Kidney (tissue), 14 donors: ENCODE results near the gene RSPO3. TPM values are rescaled to one million over a fixed set of nuclear protein-coding genes. Genes with fewer than 3 reads are reported as not detected.

ENCODE experiments used
- DNase-seq, 5 donors: peaks; one replicate each; pipeline ENCODE4 v3.0.0-alpha.2; 2013 to 2020
- FAIRE-seq: peaks from 2 replicates; lab custom pipeline; 2012; peaks lifted over from hg19 to GRCh38; lab: Jason Lieb, UNC
- H3K27ac ChIP-seq, 2 donors: one replicate each; pipeline ENCODE4 v1.7.0; 2013; ENCODE audit warnings: low read depth in 2 of 2, low read length in 2 of 2, inconsistent platforms in 1 of 2
- H3K27me3 ChIP-seq: one replicate; pipeline ENCODE4 v1.7.1; 2013; ENCODE audit warnings: low read length, inconsistent platforms; ENCODE audit not compliant: control insufficient read depth, insufficient read depth
- H3K36me3 ChIP-seq, 3 donors: one replicate each; pipeline versions ENCODE4 v1.7.0 to v1.7.1; 2013; ENCODE audit warnings: low read length in 3 of 3, control low read depth in 1 of 3, inconsistent platforms in 1 of 3; ENCODE audit not compliant: insufficient read depth in 3 of 3, control insufficient read depth in 2 of 3
- H3K4me1 ChIP-seq, 3 donors: one replicate each; pipeline versions ENCODE4 v1.7.0 to v1.7.1; 2013; ENCODE audit warnings: low read length in 3 of 3, inconsistent platforms in 1 of 3, low read depth in 1 of 3; ENCODE audit not compliant: control insufficient read depth in 2 of 3, insufficient read depth in 2 of 3
- H3K4me3 ChIP-seq, 3 donors: one replicate each; pipeline versions ENCODE4 v1.7.0 to v1.8.1; 2013; ENCODE audit warnings: low read length in 3 of 3, control low read depth in 1 of 3, inconsistent platforms in 1 of 3
- H3K9ac ChIP-seq, 3 donors: one replicate each; pipeline versions ENCODE4 v1.7.0 to v1.7.1; 2013; ENCODE audit warnings: low read length in 3 of 3, control low read depth in 1 of 3, inconsistent platforms in 1 of 3
- H3K9me3 ChIP-seq, 3 donors: one replicate each; pipeline versions ENCODE4 v1.7.0 to v1.7.1; 2013; ENCODE audit warnings: low read length in 3 of 3, control low read depth in 1 of 3, inconsistent platforms in 1 of 3; ENCODE audit not compliant: control insufficient read depth in 2 of 3, insufficient read depth in 1 of 3
- CTCF ChIP-seq: IDR thresholded peaks from 3 replicates; pipeline ENCODE4 v1.5.1; 2012; ENCODE audit warnings: mild to moderate bottlenecking, moderate library complexity, borderline replicate concordance; ENCODE audit not compliant: insufficient read depth; ENCODE audit errors: extremely low read depth
- intact Hi-C: fragments of 100-400 bp; cut with DNase I; formaldehyde crosslinking; loops from one replicate; pipeline ENCODE4 v1.11.1; 2022
- polyA plus RNA-seq: library from polyadenylated mRNA; stranded (reverse); fragments of 350-450 nt; fragmentation: Illumina TruSeq; extraction: RNeasy Lipid Tissue Mini Kit (QIAGEN cat#74804); gene quantifications from one replicate; pipeline ENCODE4 v1.2.3, GENCODE V29; 2014; ENCODE audit warnings: low read depth, low replicate concordance; ENCODE audit not compliant: insufficient read depth
- total RNA-seq: library from RNA; stranded (reverse); fragmentation: NEBNext Ultra II Directional; extraction: Animal tissue kit (Norgen Biotek cat#: 25700); gene quantifications from one replicate; pipeline ENCODE4 v1.2.1, GENCODE V29; 2021
- donor health status: control.
- donor health status: control.
- donor health status: control.
- donor health status: control.
- donor health status: control.
- donor health status: DM: yes; HTN: yes; CAD: no.
- donor health status: Normal renal cell carcinoma (clear cell type).

Gene RSPO3
- total and polyA plus RNA-seq, 2 donors from 2014 or later = 1.2 to 8.9 TPM

- Histone ChIP-seq H3K9ac (no peak overlapping the region), H3K9me3 (no peaks in the 10 kb centered on the region), H3K27ac (no peak overlapping the region), H3K36me3 (no peaks in the 10 kb centered on the region), H3K4me3 (no peak overlapping the region), H3K4me1 (no peaks in the 10 kb centered on the region), H3K27me3 (no peaks in the 10 kb centered on the region)
- TF ChIP-seq CTCF = no peak
- intact Hi-C loops = no loop called here
- FAIRE-seq (no peak), DNase-seq (no peak)
Measured at GRCh38 chr6:127182501-127182900, 64.0 kb downstream of the RSPO3 start.

GRCh38 chr6:127185437-127185995 is 67.0 kb downstream of the RSPO3 start:
- DNase-seq (no peak), FAIRE-seq (no peak)
- intact Hi-C loops = no loop called here
- Histone ChIP-seq H3K4me1 (no peaks in the 10 kb centered on the region), H3K9me3 (no peaks in the 10 kb centered on the region), H3K27me3 (no peaks in the 10 kb centered on the region), H3K4me3 (no peak overlapping the region), H3K36me3 (no peaks in the 10 kb centered on the region), H3K27ac (no peak overlapping the region), H3K9ac (no peak overlapping the region)
- TF ChIP-seq CTCF = no peak

- Histone ChIP-seq H3K9ac (no peak overlapping the region), H3K4me3 (no peak overlapping the region), H3K27ac (no peak overlapping the region), H3K36me3 (no peaks in the 10 kb centered on the region), H3K9me3 (no peaks in the 10 kb centered on the region), H3K4me1 (no peaks in the 10 kb centered on the region), H3K27me3 (no peaks in the 10 kb centered on the region)
- peak; percentile 40 for TF ChIP-seq CTCF
- peak in 2 of 5 donors; percentile 21 to 74 for DNase-seq
- intact Hi-C loops = no loop called here
- FAIRE-seq = no peak
Measured at GRCh38 chr6:127186889-127187288, 68.4 kb downstream of the RSPO3 start.

- intact Hi-C loops = no loop called here
- Histone ChIP-seq H3K4me1 (no peaks in the 10 kb centered on the region), H3K4me3 (no peak overlapping the region), H3K27me3 (no peaks in the 10 kb centered on the region), H3K27ac (no peak overlapping the region), H3K9ac (no peak overlapping the region), H3K36me3 (no peaks in the 10 kb centered on the region), H3K9me3 (no peaks in the 10 kb centered on the region)
- TF ChIP-seq CTCF = no peak
- no peak for FAIRE-seq
- no peak for DNase-seq
Measured at GRCh38 chr6:127188744-127189143, 70.3 kb downstream of the RSPO3 start.
